NCI-H69 (cell line): ENCODE results near the gene PCDHA8.
A peak's percentile ranks its signal among the peaks of the same experiment; 100 is the strongest.
"Not testable (repeated sequence)": the region's sequence is repeated elsewhere in the genome, so short reads cannot be mapped to it uniquely, and the experiment has no call there.

Experiments
- DNase-seq: peaks from one replicate; lab custom pipeline; 2025; lab: John Stamatoyannopoulos, UW

Gene PCDHA8

GRCh38 chr5:140829511-140830501 is 11.2 kb upstream of the PCDHA8 start:
- not testable (repeated sequence) for DNase-seq

- no peak for DNase-seq
These were observed 7.0 kb upstream of the PCDHA8 start, which contains the start of gene PCDHA7 for GRCh38 chr5:140833993-140834392. PCDHA7 (plus strand) TSS chr5:140834269; CDS start chr5:140834384, 115 bp downstream.

GRCh38 chr5:140834439-140835008 is 6.5 kb upstream of the PCDHA8 start:
- DNase-seq, result not testable (repeated sequence)

- DNase-seq, result no peak
These were observed 5.1 kb upstream of the PCDHA8 start for GRCh38 chr5:140835622-140836510.

GRCh38 chr5:140842798-140843733 is 2.1 kb downstream of the PCDHA8 start:
- no peak for DNase-seq

- DNase-seq, result not testable (repeated sequence)
These were observed 7.4 kb downstream of the PCDHA8 start, which contains the start of gene PCDHA9 for GRCh38 chr5:140848139-140849102. PCDHA9 (plus strand) TSS chr5:140848382; CDS start chr5:140848496, 114 bp downstream.

GRCh38 chr5:140849831-140850634 is 9.0 kb downstream of the PCDHA8 start:
- DNase-seq, result not testable (repeated sequence)

GRCh38 chr5:140855772-140856674 is 15.0 kb downstream of the PCDHA8 start, which contains the start of gene PCDHA10:
PCDHA10 (plus strand) TSS chr5:140855897; CDS start chr5:140856049, 152 bp downstream.
- DNase-seq, result peak; percentile 58

- no peak for DNase-seq
These were observed 16.4 kb downstream of the PCDHA8 start for GRCh38 chr5:140857177-140857986.

GRCh38 chr5:140857987-140858240 is 16.9 kb downstream of the PCDHA8 start:
- no peak for DNase-seq

- DNase-seq, result no peak
These were observed 21.7 kb downstream of the PCDHA8 start for GRCh38 chr5:140862441-140863295.

- DNase-seq, result no peak
These were observed 28.0 kb downstream of the PCDHA8 start, which contains the start of gene PCDHA11 for GRCh38 chr5:140868721-140869554. PCDHA11 (plus strand) TSS chr5:140868957; CDS start chr5:140869104, 147 bp downstream.

- DNase-seq, result peak; percentile 28
These were observed 28.5 kb downstream of the PCDHA8 start for GRCh38 chr5:140869555-140869886.

- DNase-seq, result no peak
These were observed 29.5 kb downstream of the PCDHA8 start for GRCh38 chr5:140870221-140871201.
